ENCODE data around the gene EPB41L5. TPM values are rescaled to one million over a fixed set of nuclear protein-coding genes. Genes with fewer than 3 reads are reported as not detected.

Gene EPB41L5
- polyA plus RNA-seq, 1 donor (not counting 4 experiments of a cell fraction or from before 2014, with no cell fraction given) = 17.8 TPM

DNA sequence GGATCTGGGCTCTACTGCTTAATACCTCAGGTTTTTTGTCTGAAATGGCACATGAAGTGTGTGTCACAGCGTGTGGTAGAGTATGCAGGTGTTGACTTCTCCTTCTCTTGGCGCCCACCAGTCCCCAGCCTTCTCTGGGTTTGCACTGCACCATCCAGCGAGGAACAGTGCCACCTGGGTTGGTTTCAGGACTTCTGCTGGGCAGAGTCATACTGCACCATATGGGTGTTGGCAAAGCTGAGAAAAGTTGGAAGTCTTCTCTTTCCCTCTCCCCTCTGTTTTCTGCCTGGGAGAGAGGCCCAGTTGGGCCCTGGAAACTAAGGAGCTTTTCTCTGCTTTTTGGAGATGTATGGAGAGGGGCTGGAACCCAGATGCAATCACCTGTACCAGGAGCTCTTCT, 166.5 kb downstream of the EPB41L5 start:
- H3K9me3 ChIP-seq (ENCODE audit: control insufficient read depth, low read depth, low read length) = no peaks in the 10 kb centered on the region
- FAIRE-seq = no peak
- no peak overlapping the region for H3K27ac ChIP-seq (ENCODE audit: control insufficient read depth, insufficient read depth, low read length)
- no peak overlapping the region for H3K4me2 ChIP-seq (ENCODE audit: control insufficient read depth, extremely low read depth, insufficient read depth, low read depth, low read length)
- no peaks in the 10 kb centered on the region for H3K9me1 ChIP-seq (ENCODE audit: control insufficient read depth, extremely low read depth, insufficient read depth, low read length)
- H3K36me3 ChIP-seq (ENCODE audit: control insufficient read depth in 2 of 2, extremely low read depth in 1 of 2, insufficient read depth in 2 of 2, low read length in 2 of 2) = peaks cover 1 to 4% of the 10 kb centered on the region in 2 experiments
- peaks cover 22% of the 10 kb centered on the region for H3K4me1 ChIP-seq (ENCODE audit: control insufficient read depth, extremely low read depth, insufficient read depth, low read length)
- H3K27me3 ChIP-seq (ENCODE audit: control insufficient read depth, extremely low read depth, insufficient read depth, low read length) = no peaks in the 10 kb centered on the region
- no peak for DNase-seq (ENCODE audit: low read depth, low spot score)
- TF ChIP-seq, protein P1, sequence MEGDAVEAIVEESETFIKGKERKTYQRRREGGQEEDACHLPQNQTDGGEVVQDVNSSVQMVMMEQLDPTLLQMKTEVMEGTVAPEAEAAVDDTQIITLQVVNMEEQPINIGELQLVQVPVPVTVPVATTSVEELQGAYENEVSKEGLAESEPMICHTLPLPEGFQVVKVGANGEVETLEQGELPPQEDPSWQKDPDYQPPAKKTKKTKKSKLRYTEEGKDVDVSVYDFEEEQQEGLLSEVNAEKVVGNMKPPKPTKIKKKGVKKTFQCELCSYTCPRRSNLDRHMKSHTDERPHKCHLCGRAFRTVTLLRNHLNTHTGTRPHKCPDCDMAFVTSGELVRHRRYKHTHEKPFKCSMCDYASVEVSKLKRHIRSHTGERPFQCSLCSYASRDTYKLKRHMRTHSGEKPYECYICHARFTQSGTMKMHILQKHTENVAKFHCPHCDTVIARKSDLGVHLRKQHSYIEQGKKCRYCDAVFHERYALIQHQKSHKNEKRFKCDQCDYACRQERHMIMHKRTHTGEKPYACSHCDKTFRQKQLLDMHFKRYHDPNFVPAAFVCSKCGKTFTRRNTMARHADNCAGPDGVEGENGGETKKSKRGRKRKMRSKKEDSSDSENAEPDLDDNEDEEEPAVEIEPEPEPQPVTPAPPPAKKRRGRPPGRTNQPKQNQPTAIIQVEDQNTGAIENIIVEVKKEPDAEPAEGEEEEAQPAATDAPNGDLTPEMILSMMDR (optimal IDR thresholded peaks at IDR 0.05 in 1 of 3, IDR thresholded peaks at IDR 0.05 in 1 of 3, conservative IDR thresholded peaks at IDR 0.05 in 1 of 3; ENCODE audit: extremely low read depth in 1 of 3, insufficient read depth in 2 of 3, low read length in 3 of 3) = no peak
- TF ChIP-seq EZH2 (IDR thresholded peaks at IDR 0.05; ENCODE audit: low read length) = no peak
- H3K4me3 ChIP-seq (ENCODE audit: control insufficient read depth in 2 of 3, extremely low read depth in 1 of 3, insufficient read depth in 2 of 3, low read depth in 1 of 3, low read length in 3 of 3) = no peak overlapping the region
- H3K9ac ChIP-seq (ENCODE audit: control insufficient read depth, extremely low read depth, insufficient read depth, low read length) = no peak overlapping the region
- dilution Hi-C loops (cut with MboI; ENCODE audit: extremely low pct_ligation_motif_present, low sequenced_read_pairs) = no loop called here
- H4K20me1 ChIP-seq (ENCODE audit: control insufficient read depth, extremely low read depth, insufficient read depth, low read length) = no peaks in the 10 kb centered on the region
- no peak overlapping the region for H2AFZ ChIP-seq (ENCODE audit: control insufficient read depth, low read length)
- peaks cover 13% of the 10 kb centered on the region for H3K79me2 ChIP-seq (ENCODE audit: control insufficient read depth, insufficient read depth, low read length)

DNA sequence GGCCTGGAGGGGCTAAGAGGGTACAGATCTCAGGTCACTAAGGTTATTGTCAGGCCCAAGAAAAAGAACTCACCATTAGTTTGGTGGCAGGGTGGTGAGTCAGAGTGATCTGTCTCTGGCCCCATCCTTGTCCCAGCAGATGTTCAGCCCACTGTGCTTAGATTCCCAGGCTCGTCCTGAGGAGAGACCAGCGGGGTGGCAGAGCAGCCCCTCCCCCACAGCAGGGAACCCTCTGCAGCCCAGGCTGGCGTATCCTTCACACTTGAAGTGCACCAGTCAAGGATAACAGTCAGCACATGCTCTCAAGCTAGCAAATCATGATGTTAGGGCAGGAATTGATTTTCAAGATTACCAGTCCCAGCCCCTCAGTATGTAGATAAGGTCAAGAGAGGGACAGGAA, 167.2 kb downstream of the EPB41L5 start:
- Histone ChIP-seq H4K20me1 (ENCODE audit: control insufficient read depth, extremely low read depth, insufficient read depth, low read length) (no peaks in the 10 kb centered on the region), H3K9me1 (ENCODE audit: control insufficient read depth, extremely low read depth, insufficient read depth, low read length) (no peaks in the 10 kb centered on the region), H2AFZ (ENCODE audit: control insufficient read depth, low read length) (no peak overlapping the region), H3K27me3 (ENCODE audit: control insufficient read depth, extremely low read depth, insufficient read depth, low read length) (no peaks in the 10 kb centered on the region), H3K9me3 (ENCODE audit: control insufficient read depth, low read depth, low read length) (no peaks in the 10 kb centered on the region), H3K36me3 (ENCODE audit: control insufficient read depth in 2 of 2, extremely low read depth in 1 of 2, insufficient read depth in 2 of 2, low read length in 2 of 2) (peaks cover 1 to 4% of the 10 kb centered on the region in 2 experiments), H3K4me3 (ENCODE audit: control insufficient read depth in 2 of 3, extremely low read depth in 1 of 3, insufficient read depth in 2 of 3, low read depth in 1 of 3, low read length in 3 of 3) (no peak overlapping the region), H3K4me1 (ENCODE audit: control insufficient read depth, extremely low read depth, insufficient read depth, low read length) (peaks cover 17% of the 10 kb centered on the region), H3K9ac (ENCODE audit: control insufficient read depth, extremely low read depth, insufficient read depth, low read length) (no peak overlapping the region), H3K4me2 (ENCODE audit: control insufficient read depth, extremely low read depth, insufficient read depth, low read depth, low read length) (no peak overlapping the region), H3K27ac (ENCODE audit: control insufficient read depth, insufficient read depth, low read length) (no peak overlapping the region), H3K79me2 (ENCODE audit: control insufficient read depth, insufficient read depth, low read length) (peaks cover 13% of the 10 kb centered on the region)
- dilution Hi-C loops (cut with MboI; ENCODE audit: extremely low pct_ligation_motif_present, low sequenced_read_pairs) = no loop called here
- DNase-seq (ENCODE audit: low read depth, low spot score) = no peak
- no peak for FAIRE-seq
- no peak for TF ChIP-seq EZH2 (IDR thresholded peaks at IDR 0.05; ENCODE audit: low read length)
- TF ChIP-seq, protein P1 (optimal IDR thresholded peaks at IDR 0.05 in 1 of 3, IDR thresholded peaks at IDR 0.05 in 1 of 3, conservative IDR thresholded peaks at IDR 0.05 in 1 of 3; ENCODE audit: extremely low read depth in 1 of 3, insufficient read depth in 2 of 3, low read length in 3 of 3) = no peak

Data from keratinocyte (primary cell).